Ascending aorta (tissue), 2 donors: ENCODE data around the gene KIZ. TPM values are rescaled to one million over a fixed set of nuclear protein-coding genes. Genes with fewer than 3 reads are reported as not detected.

Experiments used
- DNase-seq, 2 donors: peaks; one replicate each; pipeline ENCODE4 v3.0.0-alpha.2; 2019; ENCODE audit warnings: low spot score in 2 of 2
- H3K27ac ChIP-seq, 2 donors: fragments of 200-600 bp; sonication (generic); one replicate each; pipeline ENCODE4 v1.5.1; 2016 to 2017; ENCODE audit warnings: mild to moderate bottlenecking in 1 of 2
- H3K27me3 ChIP-seq: fragments of 200-600 bp; sonication (generic); one replicate; pipeline ENCODE4 v1.5.1; 2017
- H3K36me3 ChIP-seq, 2 donors: fragments of 200-600 bp; sonication (generic); one replicate each; pipeline ENCODE4 v1.5.1; 2016
- H3K4me1 ChIP-seq, 2 donors: fragments of 200-600 bp; sonication (generic); one replicate each; pipeline ENCODE4 v1.5.1; 2016 to 2017; ENCODE audit warnings: mild to moderate bottlenecking in 1 of 2
- H3K4me3 ChIP-seq, 2 donors: fragments of 200-600 bp; sonication (generic); one replicate each; pipeline ENCODE4 v1.5.1; 2016 to 2017; ENCODE audit warnings: mild to moderate bottlenecking in 1 of 2
- H3K9me3 ChIP-seq, 2 donors: fragments of 200-600 bp; sonication (generic); one replicate each; pipeline ENCODE4 v1.5.1; 2016
- intact Hi-C: fragments of 100-400 bp; cut with DNase I; formaldehyde crosslinking; loops from one replicate; pipeline ENCODE4 v1.15.1; 2023
- total RNA-seq: library from RNA; depleted of rRNA; stranded (reverse); fragments of >200 nt; gene quantifications from one replicate; pipeline ENCODE4 v1.1.0, GENCODE V29; 2016
- TF ChIP-seq, protein P1 (sequence below), 3 experiments: fragments of 200-600 bp in 2 of 3; fragments of 450-650 bp in 1 of 3; sonication (generic) in 2 of 3; IDR thresholded peaks; one replicate each; pipeline ENCODE4 v1.5.1; 2016 to 2019; ENCODE audit warnings: antibody characterized with exemption in 3 of 3, mild to moderate bottlenecking in 1 of 3, moderate library complexity in 1 of 3

Gene KIZ
- total RNA-seq, 1 donor from 2014 or later, result 7.8 TPM

GRCh38 chr20:21155268-21155667 lies 29.4 kb downstream of the KIZ start:
- intact Hi-C loops, result no loop called here
- TF ChIP-seq, protein P1, sequence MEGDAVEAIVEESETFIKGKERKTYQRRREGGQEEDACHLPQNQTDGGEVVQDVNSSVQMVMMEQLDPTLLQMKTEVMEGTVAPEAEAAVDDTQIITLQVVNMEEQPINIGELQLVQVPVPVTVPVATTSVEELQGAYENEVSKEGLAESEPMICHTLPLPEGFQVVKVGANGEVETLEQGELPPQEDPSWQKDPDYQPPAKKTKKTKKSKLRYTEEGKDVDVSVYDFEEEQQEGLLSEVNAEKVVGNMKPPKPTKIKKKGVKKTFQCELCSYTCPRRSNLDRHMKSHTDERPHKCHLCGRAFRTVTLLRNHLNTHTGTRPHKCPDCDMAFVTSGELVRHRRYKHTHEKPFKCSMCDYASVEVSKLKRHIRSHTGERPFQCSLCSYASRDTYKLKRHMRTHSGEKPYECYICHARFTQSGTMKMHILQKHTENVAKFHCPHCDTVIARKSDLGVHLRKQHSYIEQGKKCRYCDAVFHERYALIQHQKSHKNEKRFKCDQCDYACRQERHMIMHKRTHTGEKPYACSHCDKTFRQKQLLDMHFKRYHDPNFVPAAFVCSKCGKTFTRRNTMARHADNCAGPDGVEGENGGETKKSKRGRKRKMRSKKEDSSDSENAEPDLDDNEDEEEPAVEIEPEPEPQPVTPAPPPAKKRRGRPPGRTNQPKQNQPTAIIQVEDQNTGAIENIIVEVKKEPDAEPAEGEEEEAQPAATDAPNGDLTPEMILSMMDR (IDR thresholded peaks at IDR 0.05), result no peak
- Histone ChIP-seq H3K27ac (no peak overlapping the region), H3K36me3 (peaks cover 0 to 4% of the 10 kb centered on the region in 2 donors), H3K9me3 (no peaks in the 10 kb centered on the region), H3K4me1 (no peaks in the 10 kb centered on the region), H3K4me3 (no peak overlapping the region), H3K27me3 (no peaks in the 10 kb centered on the region)
- DNase-seq, result no peak

DNA sequence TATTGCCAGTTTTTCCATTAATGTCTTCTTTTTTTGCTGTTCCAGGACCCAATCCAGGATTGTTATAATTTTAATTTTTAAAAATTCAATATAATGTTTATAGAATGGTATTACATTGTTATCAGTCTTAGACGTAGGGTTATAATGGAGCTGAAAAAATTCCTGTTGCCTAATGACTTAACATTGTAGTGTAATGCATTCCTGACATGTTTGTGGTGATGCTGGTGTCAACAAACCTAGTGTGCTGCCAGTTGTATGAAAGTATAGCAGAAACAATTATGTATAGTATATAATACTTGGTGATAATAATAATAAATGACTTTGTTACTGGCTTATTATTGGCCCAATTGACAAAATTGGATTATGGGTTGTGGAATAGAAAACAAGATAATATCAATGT lies 30.4 kb downstream of the KIZ start:
- Histone ChIP-seq H3K4me3 (no peak overlapping the region), H3K36me3 (peaks cover 0 to 6% of the 10 kb centered on the region in 2 donors), H3K27ac (no peak overlapping the region), H3K9me3 (no peaks in the 10 kb centered on the region), H3K4me1 (no peaks in the 10 kb centered on the region), H3K27me3 (no peaks in the 10 kb centered on the region)
- TF ChIP-seq, protein P1 (IDR thresholded peaks at IDR 0.05), result no peak
- intact Hi-C loops, result no loop called here
- DNase-seq, result no peak

DNA sequence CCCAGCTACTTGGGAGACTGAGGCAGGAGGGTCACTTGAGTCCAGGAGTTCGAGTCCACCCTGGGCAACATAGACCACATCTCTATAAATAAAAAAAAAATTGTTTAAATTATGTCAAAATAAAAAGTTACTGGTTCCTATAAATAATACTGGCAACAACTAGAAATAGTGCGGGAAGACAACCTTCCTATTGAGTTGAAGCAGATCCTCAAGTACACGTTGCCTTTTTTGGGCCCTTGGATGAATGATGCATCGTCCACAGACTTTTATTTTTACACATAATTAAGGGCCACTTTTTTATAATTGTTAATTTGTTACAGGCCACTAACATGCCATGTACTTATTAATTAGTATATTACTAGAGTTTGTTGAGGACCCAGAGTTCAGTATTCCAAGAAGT lies 31.1 kb downstream of the KIZ start:
- no peaks in the 10 kb centered on the region for H3K27me3 ChIP-seq
- DNase-seq, result no peak
- no peak overlapping the region for H3K27ac ChIP-seq
- H3K4me3 ChIP-seq, result no peak overlapping the region
- peaks cover 2 to 13% of the 10 kb centered on the region in 2 donors for H3K36me3 ChIP-seq
- H3K9me3 ChIP-seq, result no peaks in the 10 kb centered on the region
- TF ChIP-seq, protein P1 (IDR thresholded peaks at IDR 0.05), result no peak
- no peaks in the 10 kb centered on the region for H3K4me1 ChIP-seq
- intact Hi-C loops, result no loop called here

DNA sequence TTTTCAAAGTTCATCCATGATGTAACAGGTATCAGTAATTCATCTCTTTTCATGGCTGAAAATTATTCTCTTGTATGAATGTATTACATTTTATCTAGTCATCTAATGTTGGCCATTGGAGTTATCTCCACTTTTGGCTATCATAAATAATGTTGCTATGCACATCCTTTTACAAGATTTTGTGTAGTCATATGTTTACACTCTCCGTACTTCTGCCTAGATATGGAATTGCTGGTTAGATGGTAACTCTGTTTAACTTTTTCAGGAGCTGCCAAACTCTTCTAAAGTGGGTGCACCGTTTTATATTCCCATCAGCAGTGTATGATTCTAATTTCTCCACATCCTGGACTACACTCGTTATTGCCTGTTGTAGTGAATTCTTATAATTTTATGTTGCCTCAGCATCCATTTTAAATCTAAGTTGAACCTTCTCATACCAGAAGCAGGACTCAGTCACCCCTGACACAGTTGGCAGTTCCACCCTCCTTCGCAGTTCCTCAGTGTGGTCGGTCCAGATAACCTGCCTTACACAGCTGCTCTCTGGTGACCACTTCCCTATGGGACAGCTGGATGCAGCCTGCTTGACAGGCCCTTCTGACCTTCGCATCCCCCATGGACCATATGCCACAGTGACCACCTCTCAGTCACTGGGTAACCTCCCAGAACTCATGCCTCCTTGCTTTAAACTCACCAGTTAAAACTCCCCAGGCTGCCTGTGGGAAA lies 33.9 kb downstream of the KIZ start:
- Histone ChIP-seq H3K4me3 (no peak overlapping the region), H3K36me3 (peaks cover 12 to 27% of the 10 kb centered on the region in 2 donors), H3K4me1 (no peaks in the 10 kb centered on the region), H3K9me3 (no peaks in the 10 kb centered on the region), H3K27me3 (no peaks in the 10 kb centered on the region), H3K27ac (no peak overlapping the region)
- intact Hi-C loops, result no loop called here
- TF ChIP-seq, protein P1 (IDR thresholded peaks at IDR 0.05), result no peak
- DNase-seq, result no peak

DNA sequence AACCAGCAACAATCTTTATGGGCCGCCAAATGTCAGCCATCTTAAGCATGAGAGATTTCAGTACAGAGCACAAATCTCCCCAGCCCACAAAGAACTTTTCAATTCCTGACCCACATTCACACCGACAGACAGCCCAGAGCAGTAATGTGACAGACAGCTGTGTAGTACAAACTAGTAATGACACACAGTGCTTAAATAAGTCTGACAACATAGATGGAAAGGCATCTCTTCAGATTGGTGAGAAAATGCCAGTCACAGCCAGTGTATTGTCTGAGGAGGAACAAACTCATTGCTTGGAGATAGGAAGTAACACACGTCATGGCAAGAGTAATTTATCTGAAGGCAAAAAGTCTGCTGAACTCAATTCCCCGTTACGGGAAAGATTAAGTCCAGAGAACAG lies 36.0 kb downstream of the KIZ start:
- H3K4me1 ChIP-seq, result no peaks in the 10 kb centered on the region
- H3K9me3 ChIP-seq, result no peaks in the 10 kb centered on the region
- H3K36me3 ChIP-seq, result peaks cover 12 to 30% of the 10 kb centered on the region in 2 donors
- no peak overlapping the region for H3K4me3 ChIP-seq
- H3K27ac ChIP-seq, result no peak overlapping the region
- intact Hi-C loops, result no loop called here
- DNase-seq, result no peak
- TF ChIP-seq, protein P1 (IDR thresholded peaks at IDR 0.05), result no peak
- no peaks in the 10 kb centered on the region for H3K27me3 ChIP-seq
